Adrenal gland (tissue), 12 donors: ENCODE measurements around the gene ADIRF. TPM values are rescaled to one million over a fixed set of nuclear protein-coding genes. Genes with fewer than 3 reads are reported as not detected.

Experiments
- DNase-seq, 7 donors: peaks; one replicate each; pipeline ENCODE4 v3.0.0-alpha.2; 2019 to 2020
- H3K27ac ChIP-seq, 5 donors: fragments of 200-600 bp; sonication (generic) in 4 of 5; 1 replicate in 3 of 5; 2 replicates in 2 of 5; pipeline versions ENCODE4 v1.5.1 to v1.8.0; 2016 to 2020; ENCODE audit warnings: mild to moderate bottlenecking in 1 of 5
- H3K27me3 ChIP-seq: fragments of 200-600 bp; 2 replicates; pipeline ENCODE4 v1.8.0; 2021
- H3K36me3 ChIP-seq, 2 donors: fragments of 200-600 bp; replicated peaks in 1 of 2; 1 replicate in 1 of 2; 2 replicates in 1 of 2; pipeline versions ENCODE4 v1.5.1 to v1.8.0; 2018 to 2022
- H3K4me1 ChIP-seq, 2 donors: fragments of 200-600 bp; replicated peaks in 1 of 2; 1 replicate in 1 of 2; 2 replicates in 1 of 2; pipeline versions ENCODE4 v1.5.1 to v1.8.0; 2018 to 2021
- H3K4me3 ChIP-seq, 4 donors: fragments of 200-600 bp; sonication (generic) in 3 of 4; one replicate each; pipeline ENCODE4 v1.5.1; 2016 to 2018
- H3K9me3 ChIP-seq, 3 donors: fragments of 200-600 bp; sonication (generic) in 1 of 3; replicated peaks in 1 of 3; 1 replicate in 2 of 3; 2 replicates in 1 of 3; pipeline versions ENCODE4 v1.5.1 to v1.8.0; 2016 to 2021
- POLR2A ChIP-seq, 2 donors: fragments of 450-650 bp; IDR thresholded peaks; one replicate each; pipeline ENCODE4 v1.6.1; 2017; ENCODE audit warnings: antibody characterized with exemption in 2 of 2, mild to moderate bottlenecking in 2 of 2, moderate library complexity in 1 of 2
- WGBS, 4 donors: extraction: QIAGEN DNeasy Blood & Tissue Kit in 2 of 4; methylation state at CpG; one replicate each; pipeline versions ENCODE4 v1.1.5 to v1.1.7; 2013 to 2017; 5-methylcytosine and 5-hydroxymethylcytosine counted together
- intact Hi-C, 2 donors: fragments of 100-400 bp; cut with DNase I; formaldehyde crosslinking; loops; one replicate each; pipeline versions ENCODE4 v1.14.1 to v1.15.0; 2022 to 2023
- polyA plus RNA-seq, 3 donors: library from polyadenylated mRNA; stranded (reverse); fragments of 200-250 nt in 2 of 3; fragments of 350-450 nt in 1 of 3; fragmentation: Illumina TruSeq in 1 of 3; extraction: RNeasy Lipid Tissue Mini Kit (QIAGEN cat#74804) in 1 of 3; gene quantifications; one replicate each; pipeline ENCODE4 v1.2.3, GENCODE V29; 2013 to 2014
- total RNA-seq, 9 donors: library from RNA; depleted of rRNA in 4 of 9; stranded (reverse); fragments of >200 nt in 4 of 9; fragments of 120-200 nt in 1 of 9; fragmentation: NEBNext Ultra II Directional in 1 of 9; extraction: Animal tissue kit (Norgen Biotek cat#: 25700) in 1 of 9; gene quantifications; one replicate each; pipeline versions ENCODE4 v1.1.0 to v1.2.4, GENCODE V29; 2013 to 2023
- TF ChIP-seq, protein P1 (sequence below), 6 experiments: fragments of 450-650 bp in 4 of 6; fragments of 200-600 bp in 2 of 6; sonication (generic) in 1 of 6; IDR thresholded peaks; 1 replicate in 5 of 6; 2 replicates in 1 of 6; pipeline versions ENCODE4 v1.5.1 to v1.8.0; 2016 to 2021; ENCODE audit warnings: antibody characterized with exemption in 6 of 6, mild to moderate bottlenecking in 2 of 6, moderate library complexity in 1 of 6
- donor health status: healthy with polysubstance abuse.
- donor health status: Bipolar disorder and iron deficiency.
- donor health status: DM: yes; HTN: yes; CAD: no.
- donor health status: DM: no; HTN: no; CAD: no.
- donor health status: DM: no; HTN: no; CAD: no.
- donor health status: DM: yes; HTN: yes; CAD: no.

The ADIRF gene
- total and polyA plus RNA-seq, 12 donors = 3.3 to 592 (median 22.6) TPM

DNA sequence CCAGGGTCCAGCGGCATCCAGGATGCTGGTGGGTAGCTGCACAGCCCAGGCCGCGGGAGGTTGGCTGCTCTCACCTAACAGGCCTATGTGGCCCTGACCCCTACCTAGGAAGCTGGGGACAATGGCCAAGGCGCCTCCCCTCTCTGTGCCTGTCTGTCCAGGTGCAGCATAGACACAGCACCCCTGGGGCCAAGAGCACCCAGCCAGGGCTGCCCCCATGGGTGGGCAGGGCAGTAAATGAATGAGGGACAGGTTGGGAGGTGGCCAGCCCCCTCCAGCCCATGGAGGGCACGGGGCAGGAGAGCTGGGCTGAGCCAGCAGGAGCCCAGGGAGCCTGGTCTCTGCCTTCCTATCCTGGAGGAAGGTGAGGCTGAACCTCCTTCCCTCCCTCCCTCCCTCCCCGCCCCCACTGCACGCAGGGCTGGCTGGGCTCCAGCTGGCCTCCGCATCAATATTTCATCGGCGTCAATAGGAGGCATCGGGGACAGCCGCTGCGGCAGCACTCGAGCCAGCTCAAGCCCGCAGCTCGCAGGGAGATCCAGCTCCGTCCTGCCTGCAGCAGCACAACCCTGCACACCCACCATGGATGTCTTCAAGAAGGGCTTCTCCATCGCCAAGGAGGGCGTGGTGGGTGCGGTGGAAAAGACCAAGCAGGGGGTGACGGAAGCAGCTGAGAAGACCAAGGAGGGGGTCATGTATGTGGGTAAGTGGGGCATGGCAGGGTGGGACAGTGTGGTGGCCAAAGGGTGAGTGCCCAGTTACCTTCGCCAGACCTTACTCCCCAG is 10.0 kb upstream of the ADIRF start, which contains the start of gene SNCG:
TSS of gene SNCG (plus strand) at position 484 of the 785 bp plus-strand sequence. CDS start at position 583, 99 bp downstream.
- Histone ChIP-seq H3K4me1 (peaks cover 52 to 64% of the 10 kb centered on the region in 2 donors), H3K27ac (peak within 1 kb of the TSS; percentile 34 to 94 (median 79)), H3K4me3 (peak within 1 kb of the TSS in 2 of 4 donors; percentile 22 to 57), H3K27me3 (no peaks in the 10 kb centered on the region), H3K36me3 (no peaks in the 10 kb centered on the region), H3K9me3 (no peaks in the 10 kb centered on the region)
- TF ChIP-seq POLR2A (IDR thresholded peaks at IDR 0.05) = peak in 1 of 2 donors; percentile 75
- TF ChIP-seq, protein P1, sequence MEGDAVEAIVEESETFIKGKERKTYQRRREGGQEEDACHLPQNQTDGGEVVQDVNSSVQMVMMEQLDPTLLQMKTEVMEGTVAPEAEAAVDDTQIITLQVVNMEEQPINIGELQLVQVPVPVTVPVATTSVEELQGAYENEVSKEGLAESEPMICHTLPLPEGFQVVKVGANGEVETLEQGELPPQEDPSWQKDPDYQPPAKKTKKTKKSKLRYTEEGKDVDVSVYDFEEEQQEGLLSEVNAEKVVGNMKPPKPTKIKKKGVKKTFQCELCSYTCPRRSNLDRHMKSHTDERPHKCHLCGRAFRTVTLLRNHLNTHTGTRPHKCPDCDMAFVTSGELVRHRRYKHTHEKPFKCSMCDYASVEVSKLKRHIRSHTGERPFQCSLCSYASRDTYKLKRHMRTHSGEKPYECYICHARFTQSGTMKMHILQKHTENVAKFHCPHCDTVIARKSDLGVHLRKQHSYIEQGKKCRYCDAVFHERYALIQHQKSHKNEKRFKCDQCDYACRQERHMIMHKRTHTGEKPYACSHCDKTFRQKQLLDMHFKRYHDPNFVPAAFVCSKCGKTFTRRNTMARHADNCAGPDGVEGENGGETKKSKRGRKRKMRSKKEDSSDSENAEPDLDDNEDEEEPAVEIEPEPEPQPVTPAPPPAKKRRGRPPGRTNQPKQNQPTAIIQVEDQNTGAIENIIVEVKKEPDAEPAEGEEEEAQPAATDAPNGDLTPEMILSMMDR (IDR thresholded peaks at IDR 0.05) = peak in 1 of 6 experiments; percentile 3
- peak; percentile 72 to 85 (median 81) for DNase-seq
- 15 to 44% (median 25%) methylated on average over 4 to 22 of the region's 22 CpGs for WGBS, 4 donors
- intact Hi-C loops = no loop called here

DNA sequence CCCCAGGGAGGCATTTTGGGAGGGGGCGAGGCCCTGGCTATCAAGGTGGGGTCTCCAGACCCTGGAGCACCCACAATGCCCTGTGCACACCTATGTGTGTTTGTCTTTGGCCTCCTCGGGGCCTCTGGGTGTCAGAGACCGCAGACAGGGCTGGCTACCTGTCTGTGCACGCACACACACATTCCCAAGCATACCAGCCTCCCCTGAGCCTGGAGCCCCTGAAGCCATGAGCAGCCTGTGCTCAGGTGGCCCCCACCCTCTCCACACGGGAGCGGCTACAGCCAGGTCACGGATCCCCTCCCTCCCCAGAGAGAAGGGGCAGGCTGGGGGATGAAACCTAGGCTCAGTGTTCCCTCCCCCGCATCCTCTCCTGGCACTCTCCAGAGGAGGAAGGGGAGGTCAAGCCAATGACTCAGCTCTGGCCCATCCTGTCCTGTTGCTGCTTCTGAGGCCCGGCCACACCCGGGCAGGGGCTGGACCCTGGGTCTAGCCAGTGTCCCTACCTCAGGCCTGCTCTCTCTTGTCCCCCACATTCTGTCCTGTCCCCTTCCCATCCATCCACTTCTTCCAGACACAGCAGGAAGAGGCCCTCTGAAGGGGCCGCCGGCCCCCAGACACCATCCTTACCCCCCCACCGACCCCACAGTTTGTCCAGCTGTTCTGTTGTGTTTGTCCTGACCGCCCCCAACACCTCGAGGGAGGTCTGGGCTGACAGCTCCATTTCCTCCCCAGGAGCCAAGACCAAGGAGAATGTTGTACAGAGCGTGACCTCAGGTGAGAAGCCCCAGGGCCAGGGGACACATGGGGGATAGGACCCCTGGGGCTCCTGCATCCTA is 9.2 kb upstream of the ADIRF start:
- 25 to 33% (median 30%) methylated on average over 8 to 16 of the region's 16 CpGs for WGBS, 4 donors
- no peaks in the 10 kb centered on the region for H3K36me3 ChIP-seq
- peak; percentile 71 to 87 (median 84) for DNase-seq
- intact Hi-C loops = no loop called here
- H3K4me1 ChIP-seq = peaks cover 46 to 56% of the 10 kb centered on the region in 2 donors
- H3K27ac ChIP-seq = peak overlapping the region; percentile 34 to 94 (median 79)
- no peaks in the 10 kb centered on the region for H3K9me3 ChIP-seq
- H3K4me3 ChIP-seq = peak overlapping the region in 2 of 4 donors; percentile 22 to 57
- no peaks in the 10 kb centered on the region for H3K27me3 ChIP-seq
- TF ChIP-seq, protein P1 (IDR thresholded peaks at IDR 0.05) = no peak
- peak in 1 of 2 donors; percentile 31 for TF ChIP-seq POLR2A (IDR thresholded peaks at IDR 0.05)

DNA sequence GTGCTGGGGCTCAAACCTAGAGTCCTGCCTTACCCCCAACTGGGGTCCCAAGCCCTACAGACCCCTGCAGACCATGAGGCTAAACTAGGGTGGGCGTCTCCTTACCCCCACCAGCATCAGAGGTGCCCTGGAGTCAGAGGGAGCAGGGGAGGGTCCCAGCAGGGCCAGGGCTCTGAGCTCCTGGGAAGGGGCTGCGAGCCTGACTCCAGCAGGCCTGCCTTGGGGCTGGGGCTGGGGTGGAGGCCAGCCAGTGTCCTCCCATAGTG is 8.6 kb upstream of the ADIRF start:
- Histone ChIP-seq H3K4me3 (peak overlapping the region in 1 of 4 donors; percentile 57), H3K27me3 (no peaks in the 10 kb centered on the region), H3K9me3 (no peaks in the 10 kb centered on the region), H3K36me3 (no peaks in the 10 kb centered on the region), H3K4me1 (peaks cover 41 to 50% of the 10 kb centered on the region in 2 donors), H3K27ac (peak overlapping the region; percentile 24 to 94 (median 79))
- DNase-seq = peak in 1 of 7 donors; percentile 18
- 86 to 90% methylated on average over 2 of the region's 2 CpGs; no CpG with 5 or more reads in 2 of the 4 donors for WGBS, 4 donors
- intact Hi-C loops = no loop called here
- TF ChIP-seq, protein P1 (IDR thresholded peaks at IDR 0.05) = no peak
- no peak for TF ChIP-seq POLR2A (IDR thresholded peaks at IDR 0.05)
